ENCODE measurements around the gene SHISA6.

- TF ChIP-seq CTCF (IDR thresholded peaks at IDR 0.05) (no peak), POLR2A (IDR thresholded peaks at IDR 0.05) (no peak)
Measured at GRCh38 chr17:11273596-11273995, 32.6 kb downstream of the SHISA6 start.

All from thyroid gland (tissue), 4 donors.